T-helper 22 cell (primary cell): ENCODE measurements around the gene RSRC1.
"Not testable (repeated sequence)": the region's sequence is repeated elsewhere in the genome, so short reads cannot be mapped to it uniquely, and the experiment has no call there.

Experiments used
- DNase-seq: peaks from one replicate; pipeline ENCODE4 v3.0.0-alpha.2; 2020; ENCODE audit warnings: low read depth

Gene RSRC1

GRCh38 chr3:158101335-158102241, 8.3 kb upstream of the RSRC1 start:
- no peak for DNase-seq

DNA sequence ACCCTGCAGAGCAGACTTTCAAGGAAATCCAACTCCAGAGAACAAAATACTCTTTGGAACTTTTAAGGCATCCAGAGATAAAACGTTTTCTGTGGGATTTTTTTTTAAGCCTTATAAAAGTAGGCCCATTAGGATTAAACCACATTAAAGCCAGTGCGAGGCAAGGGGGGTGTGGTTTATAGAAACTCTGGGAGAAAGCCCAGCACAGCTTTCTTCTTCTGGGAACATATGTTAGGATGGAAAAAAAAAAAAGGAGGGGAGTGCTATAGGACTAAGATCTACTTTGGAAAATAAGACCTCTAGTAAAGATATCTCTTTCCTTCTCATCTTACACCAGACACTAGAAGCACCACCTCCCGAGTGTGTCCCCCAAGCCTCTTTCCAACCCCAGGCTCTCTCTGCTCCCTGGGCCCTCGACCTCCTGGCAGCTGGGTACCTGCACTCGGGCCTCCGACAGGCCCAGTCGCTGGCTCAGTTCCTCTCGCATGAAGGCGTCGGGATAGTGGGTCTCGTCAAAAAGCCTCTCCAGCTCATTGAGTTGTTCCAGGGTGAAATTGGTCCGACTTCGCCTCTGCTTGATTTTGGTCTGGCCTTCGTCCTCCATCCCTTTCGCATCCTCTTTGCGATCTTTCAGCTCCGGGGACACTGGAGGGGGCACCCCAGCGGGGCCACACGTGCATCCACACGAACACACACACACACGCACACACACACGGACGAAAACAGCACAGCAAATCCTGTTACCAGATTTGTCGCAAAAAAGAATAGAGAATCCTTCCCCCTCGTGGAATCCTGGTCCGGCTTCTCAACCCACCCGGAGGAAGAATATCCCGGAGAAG, 7.4 kb upstream of the RSRC1 start:
- DNase-seq = no peak

DNA sequence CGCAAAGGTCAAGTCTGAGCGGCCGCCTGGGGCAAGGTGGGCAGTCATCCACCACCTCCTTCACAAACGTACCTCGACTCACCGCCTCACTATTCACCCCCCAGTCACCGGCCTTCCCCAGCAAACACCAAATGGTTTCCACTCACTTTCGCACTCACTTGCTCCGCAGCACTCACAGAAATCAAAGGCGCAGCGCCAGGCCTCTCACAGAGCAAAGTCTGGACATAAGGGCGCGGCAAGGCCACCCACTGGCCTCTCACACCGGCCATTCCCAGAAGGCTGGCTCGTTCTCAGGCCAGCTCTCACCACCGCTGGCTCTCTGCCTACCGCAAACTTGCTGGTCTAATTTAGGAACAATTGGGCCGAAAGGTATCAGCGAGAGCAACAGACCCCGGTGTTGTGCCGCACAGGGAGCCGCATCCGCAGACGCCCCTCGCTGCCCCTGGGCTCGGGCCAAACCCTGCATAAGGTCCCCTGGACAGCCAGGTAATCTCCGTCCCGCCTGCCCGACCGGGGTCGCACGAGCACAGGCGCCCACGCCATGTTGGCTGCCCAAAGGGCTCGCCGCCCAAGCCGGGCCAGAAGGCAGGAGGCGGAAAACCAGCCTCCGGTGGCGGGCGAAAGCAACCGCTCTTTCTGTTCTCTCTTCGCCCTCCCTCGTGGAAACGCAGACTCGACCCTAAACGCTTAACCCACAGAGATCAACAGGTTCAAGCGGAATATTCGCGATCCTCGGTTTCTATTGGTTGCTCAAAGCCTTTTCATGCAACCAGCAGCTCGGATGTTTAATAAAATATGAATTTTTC, 6.6 kb upstream of the RSRC1 start:
- no peak for DNase-seq

- no peak for DNase-seq
These were observed 6.0 kb upstream of the RSRC1 start for GRCh38 chr3:158103887-158104327.

GRCh38 chr3:158104431-158104921, 5.4 kb upstream of the RSRC1 start:
- no peak for DNase-seq

GRCh38 chr3:158105119-158105709, 4.7 kb upstream of the RSRC1 start:
- no peak for DNase-seq

DNA sequence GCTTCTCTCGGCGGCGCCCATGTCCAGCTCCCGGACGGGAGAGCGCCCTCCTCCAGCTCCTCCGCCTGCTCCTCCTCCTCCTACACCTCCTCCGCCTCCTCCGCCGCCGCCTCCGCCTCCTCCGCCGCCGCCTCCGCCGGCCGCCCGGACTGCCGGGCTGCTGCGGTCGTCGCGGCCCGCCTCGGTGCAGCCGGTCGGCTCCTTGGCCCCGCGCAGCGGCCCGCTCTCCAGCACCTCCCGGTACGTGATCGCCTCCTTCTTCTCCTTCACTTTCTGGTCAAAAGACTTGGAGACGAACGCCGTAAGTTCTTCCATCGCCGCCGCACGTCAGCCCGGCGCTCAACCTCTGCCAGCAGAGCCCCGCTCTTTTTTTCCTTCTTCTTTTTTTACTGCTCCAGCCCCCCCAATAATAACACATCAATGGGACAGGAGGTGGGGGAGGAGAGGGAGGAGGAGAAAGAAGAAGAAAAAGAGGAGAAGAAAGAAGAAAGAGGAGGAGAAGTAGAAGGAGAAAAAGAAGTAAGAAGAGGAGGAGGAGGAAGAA, 4.1 kb upstream of the RSRC1 start:
- no peak for DNase-seq

DNA sequence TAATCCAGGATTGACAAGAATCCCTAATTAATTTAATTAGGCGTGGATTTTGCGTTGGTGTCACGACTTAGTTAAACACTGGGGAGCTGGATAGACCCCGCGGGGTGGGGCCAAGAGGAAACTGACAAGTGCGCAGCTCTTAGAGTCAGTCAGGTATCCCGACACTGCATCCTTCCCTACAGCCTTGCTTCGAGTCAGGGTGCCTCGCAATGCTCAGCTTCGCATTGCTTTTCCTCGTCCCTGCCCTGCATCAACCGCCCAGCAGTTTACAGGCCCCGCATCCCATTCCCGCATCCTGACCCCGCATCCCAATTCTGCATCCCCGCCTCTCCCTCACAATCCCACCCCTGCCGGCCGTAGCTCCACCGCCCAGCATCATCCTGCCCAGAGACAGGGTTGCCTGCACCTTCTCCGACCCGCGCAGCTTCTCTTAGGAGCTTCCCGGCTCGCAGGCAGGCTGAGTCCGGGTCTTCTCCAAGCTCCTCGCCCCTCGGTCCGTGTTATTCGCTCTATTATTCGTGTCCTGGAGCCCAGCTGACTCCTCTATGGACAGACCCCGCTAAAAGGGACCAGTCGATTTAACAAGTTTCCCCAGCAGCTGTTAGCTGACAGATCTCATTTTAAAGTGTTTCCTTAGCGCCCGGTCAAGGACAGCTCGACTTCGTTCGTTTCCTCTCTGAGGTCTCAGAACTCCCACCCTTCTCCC, 3.0 kb upstream of the RSRC1 start:
- DNase-seq = no peak

GRCh38 chr3:158107605-158108444, 2.1 kb upstream of the RSRC1 start:
- DNase-seq = no peak

- no peak for DNase-seq
These were observed 1.4 kb upstream of the RSRC1 start for GRCh38 chr3:158108445-158108985.

DNA sequence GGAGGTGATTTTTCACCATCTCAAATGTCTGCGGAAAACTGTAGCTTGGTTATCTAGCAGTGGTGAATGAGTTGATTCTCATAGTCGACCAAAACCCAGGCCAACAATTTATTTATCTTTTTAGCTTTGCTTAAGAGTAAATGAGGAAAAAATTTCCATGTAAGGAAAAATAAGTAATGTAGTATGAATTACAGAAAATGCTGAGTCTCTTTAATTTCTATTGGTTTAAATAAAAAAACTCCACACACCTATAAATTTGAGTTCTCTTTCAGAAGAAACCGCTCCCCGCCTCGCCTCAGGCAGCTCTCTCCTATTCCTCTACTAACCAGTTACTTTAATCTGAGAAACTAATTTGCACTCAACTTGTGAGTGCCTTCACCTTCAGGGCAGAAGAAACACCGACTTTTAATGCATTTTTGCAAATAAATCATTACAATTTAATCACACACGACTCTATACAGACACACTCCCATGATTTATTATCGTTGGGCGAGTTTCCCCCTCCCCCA, 540 bp upstream of the RSRC1 start:
- DNase-seq = no peak

GRCh38 chr3:158110658-158111018, 749 bp downstream of the RSRC1 start:
- no peak for DNase-seq

DNA sequence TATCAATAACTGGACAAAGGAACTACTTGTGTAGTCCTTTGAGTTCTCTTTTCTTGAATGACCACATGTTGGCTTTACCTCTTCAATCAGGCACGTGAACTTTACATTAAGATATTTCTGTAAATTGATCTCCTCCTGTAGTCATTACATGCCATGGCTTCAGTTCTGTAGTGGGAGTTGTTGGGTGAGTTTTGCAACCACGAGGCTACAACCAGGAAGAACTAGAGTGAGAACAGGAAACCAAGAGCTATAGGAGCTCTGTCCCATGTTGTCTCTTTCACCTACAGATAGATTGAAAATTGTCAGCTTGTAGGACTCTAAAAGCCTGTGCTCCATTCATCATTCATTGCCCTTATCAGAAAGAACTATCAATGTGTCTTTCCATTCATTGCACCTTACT, 2.0 kb downstream of the RSRC1 start:
- no peak for DNase-seq

DNA sequence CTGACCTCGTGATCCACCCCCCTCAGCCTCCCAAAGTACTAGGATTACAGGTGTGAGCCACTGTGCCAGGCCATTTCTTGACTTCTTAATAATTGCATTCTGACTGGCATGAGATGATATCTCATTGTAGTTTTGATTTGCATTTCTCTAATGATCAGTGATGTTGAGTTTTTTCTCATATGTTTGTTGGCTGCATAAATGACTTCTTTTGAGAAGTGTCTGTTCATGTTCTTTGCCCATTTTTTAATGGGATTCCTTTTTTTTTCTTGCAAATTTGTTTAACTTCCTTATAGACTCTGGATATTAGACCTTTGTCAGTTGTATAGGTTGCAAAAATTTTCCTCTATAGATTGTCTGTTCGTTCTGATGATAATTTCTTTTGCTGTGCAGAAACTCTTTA, 3.7 kb downstream of the RSRC1 start:
- not testable (repeated sequence) for DNase-seq

DNA sequence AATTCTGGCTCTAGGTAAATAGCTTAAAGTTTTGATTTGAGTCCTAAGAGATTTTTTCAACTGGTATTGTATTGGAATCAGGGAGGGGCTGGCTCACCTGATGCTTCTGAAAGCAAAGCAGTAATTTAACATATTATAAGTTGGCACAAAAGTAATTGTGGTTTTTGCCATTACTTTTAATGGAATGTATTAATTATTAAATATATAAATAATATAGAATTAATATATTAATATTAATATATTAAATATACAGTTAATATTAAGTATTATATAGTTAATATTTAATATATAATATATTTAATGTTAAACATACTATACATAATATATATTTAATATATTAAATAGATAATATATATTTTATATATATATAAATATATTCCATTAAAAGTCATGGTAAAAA, 10.4 kb downstream of the RSRC1 start:
- no peak for DNase-seq

DNA sequence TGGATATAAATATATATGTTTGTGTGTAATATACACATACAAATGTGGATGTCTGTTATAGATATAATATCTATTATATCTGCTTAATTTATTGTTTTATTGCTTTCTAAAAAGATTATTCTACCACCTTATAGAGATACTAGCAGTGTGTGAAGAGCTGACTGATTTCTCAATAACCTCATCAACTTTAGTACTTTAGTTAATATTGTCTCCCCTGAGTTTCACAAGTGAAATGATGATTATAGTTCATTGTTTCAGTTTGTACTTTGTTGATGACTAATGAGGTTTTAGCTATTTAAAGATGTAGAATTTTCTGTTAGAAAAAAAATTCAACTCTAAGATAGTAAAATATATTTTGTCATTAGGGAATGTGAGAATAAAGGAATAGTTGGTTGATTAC, 11.4 kb downstream of the RSRC1 start:
- no peak for DNase-seq

DNA sequence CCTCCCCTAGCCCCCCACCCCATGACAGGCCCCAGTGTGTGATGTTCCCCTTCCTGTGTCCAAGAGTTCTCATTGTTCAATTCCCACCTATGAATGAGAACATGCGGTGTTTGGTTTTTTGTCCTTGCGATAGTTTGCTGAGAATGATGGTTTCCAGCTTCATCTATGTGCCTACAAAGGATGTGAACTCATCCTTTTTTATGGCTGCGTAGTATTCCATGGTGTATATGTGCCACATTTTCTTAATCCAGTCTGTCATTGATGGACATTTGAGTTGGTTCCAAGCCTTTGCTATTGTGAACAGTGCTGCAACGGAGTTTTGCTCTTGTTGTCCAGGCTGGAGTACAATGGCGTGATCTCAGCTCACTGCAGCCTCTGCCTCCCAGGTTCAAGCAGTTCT, 12.8 kb downstream of the RSRC1 start:
- DNase-seq = not testable (repeated sequence)

DNA sequence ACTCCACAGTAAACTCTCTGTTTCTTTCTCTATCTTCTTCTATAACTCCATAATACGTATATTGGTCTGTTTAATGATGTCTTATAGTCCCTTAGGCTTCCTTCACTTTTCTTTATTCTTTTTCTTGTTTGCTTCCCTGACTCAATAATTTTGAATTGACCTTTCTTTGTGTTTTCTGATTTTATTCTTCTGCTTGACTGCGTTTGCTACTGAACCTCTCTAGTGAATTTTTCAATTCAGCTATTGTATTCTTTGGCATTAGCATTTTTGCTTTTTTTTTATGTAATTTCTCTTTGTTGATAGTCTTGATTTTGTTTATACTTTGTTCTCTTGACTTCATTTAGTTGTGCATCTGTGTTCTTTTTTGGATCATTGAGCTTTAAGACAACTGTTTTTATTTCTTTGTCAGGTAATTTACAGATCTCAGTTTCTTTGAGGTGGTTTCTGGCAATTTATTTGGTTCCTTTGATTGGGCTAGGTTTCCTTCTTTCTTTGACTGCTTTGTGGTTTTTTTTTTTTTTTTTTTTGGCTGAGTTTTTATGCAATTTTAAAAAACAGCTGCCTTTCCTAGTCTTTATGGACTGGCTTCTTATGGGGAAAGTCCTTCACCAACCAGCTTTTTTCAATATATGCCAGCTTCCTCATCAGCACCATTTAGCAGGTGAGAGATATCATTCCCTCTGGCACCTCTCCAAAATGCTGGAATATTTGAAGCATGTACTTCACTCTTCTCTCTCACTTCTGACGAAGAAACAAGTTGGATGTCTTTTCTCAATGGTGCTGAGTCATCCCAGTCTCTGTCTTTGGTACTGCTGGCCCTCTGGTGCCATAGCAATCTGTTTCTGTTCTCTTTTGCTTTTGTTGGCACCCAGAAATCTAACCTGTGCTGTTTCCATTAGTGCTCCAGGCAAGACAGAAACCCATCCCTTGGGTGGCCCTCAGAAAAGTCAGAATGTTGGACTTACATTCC, 17.6 kb downstream of the RSRC1 start:
- DNase-seq = no peak
